Progenitor cell of endocrine pancreas (in vitro differentiated cells): ENCODE measurements around the gene MGAT1. TPM values are rescaled to one million over a fixed set of nuclear protein-coding genes. Genes with fewer than 3 reads are reported as not detected.
"Not testable (repeated sequence)": the region's sequence is repeated elsewhere in the genome, so short reads cannot be mapped to it uniquely, and the experiment has no call there.

Source experiments
- DNase-seq: peaks from one replicate; pipeline ENCODE4 v3.0.0; 2021; ENCODE audit warnings: low spot score; ENCODE audit not compliant: unreplicated experiment
- H3K27ac Mint-ChIP-seq: 2 replicates; pipeline ENCODE4 v1.8.0; 2021; ENCODE audit warnings: mild to moderate bottlenecking, moderate library complexity, mixed read lengths
- H3K27me3 Mint-ChIP-seq: 2 replicates; pipeline ENCODE4 v1.8.0; 2021; ENCODE audit warnings: mixed read lengths
- H3K36me3 Mint-ChIP-seq: 2 replicates; pipeline ENCODE4 v1.8.0; 2022; ENCODE audit warnings: mixed read lengths; ENCODE audit not compliant: insufficient read depth
- H3K4me1 Mint-ChIP-seq: 2 replicates; pipeline ENCODE4 v1.8.0; 2021; ENCODE audit warnings: low read depth, mixed read lengths
- H3K4me3 Mint-ChIP-seq: 2 replicates; pipeline ENCODE4 v1.8.0; 2021; ENCODE audit warnings: low read depth, mild to moderate bottlenecking, moderate library complexity, mixed read lengths
- H3K9me3 Mint-ChIP-seq: 2 replicates; pipeline ENCODE4 v1.8.0; 2021; ENCODE audit warnings: low read depth, mixed read lengths
- total RNA-seq: library from RNA; stranded (reverse); gene quantifications from 2 replicates; pipeline ENCODE4 v1.2.1, GENCODE V29; 2021
- TF ChIP-seq, protein P1 (sequence below): fragments of 200-600 bp; sonication (generic); IDR thresholded peaks from one replicate; pipeline ENCODE4 v1.5.0; 2021; ENCODE audit warnings: antibody characterized with exemption, mild to moderate bottlenecking; ENCODE audit not compliant: unreplicated experiment

MGAT1 gene
- total RNA-seq, 1 donor from 2014 or later: 66.9 TPM

DNA sequence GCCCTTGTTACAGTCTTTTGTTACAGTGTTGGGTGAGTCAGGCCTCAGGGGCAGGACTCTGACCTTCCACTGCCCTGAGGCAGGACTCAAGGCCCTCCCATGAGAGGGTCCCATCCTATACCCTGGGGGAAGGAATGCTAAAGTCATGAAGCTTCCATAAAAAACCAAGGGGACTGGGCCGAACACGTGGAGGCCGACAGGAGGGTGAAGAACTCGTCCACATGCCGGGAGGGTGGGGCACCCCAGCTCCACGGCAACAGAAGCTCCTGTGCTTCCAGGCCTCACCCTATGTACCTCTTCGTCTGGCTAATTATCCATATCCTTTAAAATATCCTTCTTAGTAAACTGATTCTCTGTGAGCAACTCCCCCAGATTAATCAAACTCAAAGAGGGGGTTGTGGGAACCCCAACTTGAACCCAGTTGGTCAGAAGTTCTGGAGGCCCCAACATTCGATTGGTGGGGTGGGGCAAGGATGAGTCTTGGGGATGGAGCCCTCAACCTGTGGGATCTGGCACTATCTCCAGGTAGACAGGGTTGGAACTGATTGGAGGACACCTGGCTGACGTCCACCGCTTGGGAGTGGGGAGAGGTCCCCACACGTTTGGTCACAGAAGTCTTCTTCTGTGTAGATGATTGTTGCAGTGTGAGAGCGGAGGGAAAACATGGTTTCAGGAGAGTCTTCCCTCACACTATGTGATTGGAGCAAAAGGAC is 19.1 kb downstream of the MGAT1 start:
- H3K4me3 Mint-ChIP-seq: no peak overlapping the region

DNA sequence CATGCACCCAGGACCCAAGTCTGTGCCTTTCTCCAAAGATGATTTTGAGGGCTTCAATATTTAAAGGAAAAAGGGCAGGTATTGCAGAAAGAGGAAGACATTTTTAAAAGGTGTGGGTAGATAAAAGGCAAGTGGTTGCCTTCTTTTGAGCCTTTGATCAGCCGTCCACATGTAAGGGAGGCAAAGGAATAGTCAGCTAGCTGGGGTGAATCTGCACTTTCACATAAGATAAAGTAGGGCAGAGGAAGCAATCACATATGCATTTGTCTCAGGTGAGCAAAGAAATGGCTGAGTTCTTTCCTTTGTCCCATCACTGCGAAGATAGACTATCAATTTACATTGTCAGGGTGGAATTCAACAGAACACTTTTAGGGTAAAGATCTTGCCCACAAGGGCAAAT is 19.9 kb downstream of the MGAT1 start:
- no peak overlapping the region for H3K27ac Mint-ChIP-seq
- peaks cover 3% of the 10 kb centered on the region for H3K9me3 Mint-ChIP-seq
- peaks cover 8% of the 10 kb centered on the region for H3K27me3 Mint-ChIP-seq

More for the DNA sequence above, 19.1 kb downstream of the MGAT1 start:
- no peak overlapping the region for H3K27ac Mint-ChIP-seq
- no peak for DNase-seq
- H3K36me3 Mint-ChIP-seq: no peaks in the 10 kb centered on the region
- H3K4me1 Mint-ChIP-seq: peaks cover 15% of the 10 kb centered on the region
- TF ChIP-seq, protein P1, sequence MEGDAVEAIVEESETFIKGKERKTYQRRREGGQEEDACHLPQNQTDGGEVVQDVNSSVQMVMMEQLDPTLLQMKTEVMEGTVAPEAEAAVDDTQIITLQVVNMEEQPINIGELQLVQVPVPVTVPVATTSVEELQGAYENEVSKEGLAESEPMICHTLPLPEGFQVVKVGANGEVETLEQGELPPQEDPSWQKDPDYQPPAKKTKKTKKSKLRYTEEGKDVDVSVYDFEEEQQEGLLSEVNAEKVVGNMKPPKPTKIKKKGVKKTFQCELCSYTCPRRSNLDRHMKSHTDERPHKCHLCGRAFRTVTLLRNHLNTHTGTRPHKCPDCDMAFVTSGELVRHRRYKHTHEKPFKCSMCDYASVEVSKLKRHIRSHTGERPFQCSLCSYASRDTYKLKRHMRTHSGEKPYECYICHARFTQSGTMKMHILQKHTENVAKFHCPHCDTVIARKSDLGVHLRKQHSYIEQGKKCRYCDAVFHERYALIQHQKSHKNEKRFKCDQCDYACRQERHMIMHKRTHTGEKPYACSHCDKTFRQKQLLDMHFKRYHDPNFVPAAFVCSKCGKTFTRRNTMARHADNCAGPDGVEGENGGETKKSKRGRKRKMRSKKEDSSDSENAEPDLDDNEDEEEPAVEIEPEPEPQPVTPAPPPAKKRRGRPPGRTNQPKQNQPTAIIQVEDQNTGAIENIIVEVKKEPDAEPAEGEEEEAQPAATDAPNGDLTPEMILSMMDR: no peak
- peaks cover 3% of the 10 kb centered on the region for H3K9me3 Mint-ChIP-seq
- peaks cover 8% of the 10 kb centered on the region for H3K27me3 Mint-ChIP-seq

DNA sequence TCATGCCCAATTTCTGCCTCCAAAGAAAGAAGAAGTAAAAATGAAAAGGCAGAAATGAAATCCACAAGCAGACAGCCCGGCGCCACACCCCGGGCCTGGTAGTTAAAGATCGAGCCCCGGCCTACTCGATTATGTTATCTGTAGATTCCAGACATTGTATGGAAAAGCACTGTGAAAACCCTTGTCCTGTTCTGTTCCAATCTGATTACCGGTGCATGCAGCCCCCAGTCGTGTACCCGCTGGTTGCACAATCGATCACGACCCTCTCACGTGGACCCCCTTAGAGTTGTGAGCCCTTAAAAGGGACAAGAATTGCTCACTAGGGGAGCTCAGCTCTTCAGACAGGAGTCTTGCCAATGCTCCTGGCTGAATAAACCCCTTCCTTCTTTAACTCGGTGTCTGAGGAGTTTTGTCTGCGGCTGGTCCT is 20.7 kb downstream of the MGAT1 start:
- H3K27me3 Mint-ChIP-seq, H3K9me3 Mint-ChIP-seq, H3K27ac Mint-ChIP-seq, DNase-seq, H3K36me3 Mint-ChIP-seq, H3K4me3 Mint-ChIP-seq: not testable (repeated sequence)
- peaks cover 15% of the 10 kb centered on the region for H3K4me1 Mint-ChIP-seq

More for the DNA sequence above, 19.9 kb downstream of the MGAT1 start:
- TF ChIP-seq, protein P1: no peak
- Mint-ChIP-seq H3K4me3 (no peak overlapping the region), H3K4me1 (peaks cover 15% of the 10 kb centered on the region), H3K36me3 (no peaks in the 10 kb centered on the region)
- DNase-seq: no peak

DNA sequence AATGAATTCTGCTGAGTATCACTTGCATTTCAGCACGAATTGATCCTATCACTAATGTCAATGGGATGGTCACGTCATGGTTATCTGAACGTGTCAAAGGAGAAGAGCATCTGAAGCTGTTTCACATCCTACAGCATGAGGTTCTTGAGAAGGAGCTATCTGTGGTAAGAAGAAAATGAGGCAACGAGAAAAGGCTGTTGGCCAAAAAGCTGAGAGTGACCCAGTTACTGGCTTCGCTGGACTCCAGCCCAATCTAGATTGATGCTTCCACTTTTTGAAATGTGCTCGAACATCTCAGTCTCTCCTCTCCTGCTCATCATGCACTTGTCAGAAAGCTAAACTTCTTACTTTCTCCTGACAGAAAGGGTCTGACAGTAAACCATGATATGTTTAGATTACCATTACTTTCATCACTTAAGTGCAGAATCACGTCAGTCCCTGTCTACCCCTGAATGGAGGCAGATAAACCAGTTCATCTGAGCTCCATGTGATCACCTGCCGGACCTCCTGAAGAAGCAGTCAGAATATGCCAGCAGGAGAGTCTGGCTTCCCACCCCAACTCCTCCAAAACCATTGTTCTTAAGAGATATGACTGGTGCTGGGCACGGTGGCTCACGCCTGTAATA is 22.5 kb downstream of the MGAT1 start:
- Mint-ChIP-seq H3K9me3 (peaks cover 3% of the 10 kb centered on the region), H3K27ac (no peak overlapping the region), H3K27me3 (peaks cover 16% of the 10 kb centered on the region), H3K36me3 (no peaks in the 10 kb centered on the region), H3K4me1 (peaks cover under 1% of the 10 kb centered on the region), H3K4me3 (no peak overlapping the region)
- TF ChIP-seq, protein P1: no peak
- DNase-seq: no peak

DNA sequence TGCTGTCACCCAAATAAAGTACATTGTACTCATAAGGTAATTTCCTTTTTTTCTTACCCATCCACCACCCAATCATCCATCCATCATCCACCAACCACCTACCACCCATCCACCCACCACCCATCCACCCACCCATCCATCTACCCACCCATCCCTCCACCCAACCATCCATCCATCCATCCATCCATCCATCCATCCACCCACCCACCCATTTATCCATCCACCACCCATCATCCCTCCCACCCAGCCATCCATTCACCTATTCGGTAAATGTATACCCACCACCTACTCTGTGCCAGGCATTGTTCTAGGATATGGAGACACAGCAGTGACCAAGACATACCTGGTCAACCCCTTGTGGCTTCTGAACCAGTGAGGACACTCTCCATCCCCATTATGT is 25.1 kb downstream of the MGAT1 start:
- H3K4me3 Mint-ChIP-seq: no peak overlapping the region
- DNase-seq: no peak

More for the DNA sequence above, 25.1 kb downstream of the MGAT1 start:
- Mint-ChIP-seq H3K27ac (no peak overlapping the region), H3K9me3 (peaks cover 8% of the 10 kb centered on the region), H3K27me3 (peaks cover 21% of the 10 kb centered on the region), H3K4me1 (no peaks in the 10 kb centered on the region), H3K36me3 (no peaks in the 10 kb centered on the region)
- TF ChIP-seq, protein P1: no peak
